OCI-LY7 (cell line): Measurements from ENCODE around the gene ZNF699. TPM values are rescaled to one million over a fixed set of nuclear protein-coding genes. Genes with fewer than 3 reads are reported as not detected.

Experiments used
- Bru-seq: library from RNA; stranded (reverse); fragments of 400-500 nt; gene quantifications from one replicate; lab custom pipeline; 2021; lab: Mats Ljungman, UMichigan
- BruChase-seq, 2 experiments: library from RNA; stranded (reverse); fragments of 400-500 nt; gene quantifications; one replicate each; lab custom pipeline; 2021; lab: Mats Ljungman, UMichigan
- BruUV-seq: library from RNA; stranded (reverse); fragments of 400-500 nt; replicated peaks from 2 replicates; lab custom pipeline; 2021; lab: Mats Ljungman, UMichigan
- CTCF ChIA-PET: fragments of 300-600 bp; sonication (Branson Sonifier 250); formaldehyde crosslinking; loops from one replicate; lab custom pipeline; 2022; ENCODE audit warnings: antibody characterized with exemption; ENCODE audit not compliant: unreplicated experiment; lab: Charles Lee
- POLR2A ChIA-PET: fragments of 300-600 bp; sonication (Branson Sonifier 250); formaldehyde crosslinking; loops from one replicate; lab custom pipeline; 2022; ENCODE audit warnings: antibody characterized with exemption; lab: Charles Lee
- DNase-seq: peaks from one replicate; pipeline ENCODE4 v3.0.0-alpha.2; 2015; ENCODE audit warnings: low spot score
- H2AFZ ChIP-seq: fragments of 200-600 bp; sonication (generic), shearing (Covaris generic); 2 replicates; pipeline ENCODE4 v1.6.1; 2014; ENCODE audit warnings: mild to moderate bottlenecking, antibody characterized with exemption, low read length, moderate library complexity
- H3K27ac ChIP-seq: fragments of 200-600 bp; sonication (generic); 2 replicates; pipeline ENCODE4 v1.5.1; 2014; ENCODE audit warnings: mixed run types, low read depth, mild to moderate bottlenecking, moderate library complexity, low read length, inconsistent platforms; ENCODE audit not compliant: poor library complexity, severe bottlenecking
- H3K36me3 ChIP-seq: fragments of 200-600 bp; sonication (generic); 2 replicates; pipeline ENCODE4 v1.6.1; 2014; ENCODE audit warnings: mild to moderate bottlenecking, antibody characterized with exemption, low read length, moderate library complexity, mixed read lengths; ENCODE audit not compliant: insufficient read depth
- H3K4me1 ChIP-seq: fragments of 200-600 bp; sonication (generic); 2 replicates; pipeline ENCODE4 v1.5.1; 2014; ENCODE audit warnings: mild to moderate bottlenecking, low read length; ENCODE audit not compliant: insufficient read depth, poor library complexity, severe bottlenecking
- H3K4me2 ChIP-seq: fragments of 200-600 bp; sonication (generic); 2 replicates; pipeline ENCODE4 v1.6.1; 2014; ENCODE audit warnings: mild to moderate bottlenecking, low read length
- H3K4me3 ChIP-seq: fragments of 200-600 bp; sonication (generic); 2 replicates; pipeline ENCODE4 v1.5.1; 2014; ENCODE audit warnings: mild to moderate bottlenecking, low read depth, low read length; ENCODE audit not compliant: poor library complexity, severe bottlenecking
- H3K79me2 ChIP-seq: fragments of 200-600 bp; sonication (generic); 2 replicates; pipeline ENCODE4 v1.6.1; 2016; ENCODE audit warnings: low read depth, mild to moderate bottlenecking, low read length, moderate library complexity, mixed read lengths; ENCODE audit not compliant: insufficient read depth
- H3K9me2 ChIP-seq: fragments of 200-600 bp; sonication (generic); 2 replicates; pipeline ENCODE4 v1.6.1; 2016; ENCODE audit warnings: mild to moderate bottlenecking, low read length, mixed read lengths; ENCODE audit not compliant: insufficient read depth
- H3K9me3 ChIP-seq: fragments of 200-600 bp; sonication (generic); 2 replicates; pipeline ENCODE4 v1.6.1; 2014; ENCODE audit warnings: mild to moderate bottlenecking, mixed run types, low read length, mixed read lengths
- H4K20me1 ChIP-seq: fragments of 200-600 bp; sonication (generic); 2 replicates; pipeline ENCODE4 v1.6.1; 2014; ENCODE audit warnings: mild to moderate bottlenecking, antibody characterized with exemption, low read length, moderate library complexity, mixed read lengths; ENCODE audit not compliant: insufficient read depth
- EZH2phosphoT487 ChIP-seq: fragments of 200-600 bp; sonication (generic); IDR thresholded peaks from 2 replicates; pipeline ENCODE4 v1.6.1; 2018; ENCODE audit warnings: low read depth, borderline replicate concordance, mild to moderate bottlenecking, mixed run types, antibody characterized with exemption, low read length, moderate library complexity, mixed read lengths
- intact Hi-C: fragments of 100-400 bp; cut with micrococcal nuclease; formaldehyde crosslinking; loops from one replicate; pipeline ENCODE4 v1.10.0; 2022; ENCODE audit not compliant: unreplicated experiment
- long read RNA-seq: library from polyadenylated mRNA; stranded (forward); transcript quantifications from one replicate; pipeline ENCODE4 v2.0.0, GENCODE V29; 2022
- total RNA-seq, 2 experiments: library from RNA; depleted of rRNA in 1 of 2; stranded (reverse); fragments of >200 nt in 1 of 2; shearing (Covaris generic) in 1 of 2; gene quantifications; 2 replicates each; pipeline ENCODE4 v1.2.3, GENCODE V29; 2014 to 2022
- TF ChIP-seq, protein P1 (sequence below): fragments of 200-600 bp; sonication (generic); conservative IDR thresholded peaks from 2 replicates; pipeline ENCODE4 v1.5.1; 2014; ENCODE audit warnings: mild to moderate bottlenecking, antibody characterized with exemption, low read length, moderate library complexity, mixed read lengths

The ZNF699 gene
- total RNA-seq (2014; rRNA removed; shearing (Covaris generic)) (8.2 and 9.7 TPM in 2 replicates), total RNA-seq (2022) (7.8 and 9.0 TPM in 2 replicates), Bru-seq, nascent RNA (percentile 55 among the genes with signal in this experiment), BruChase-seq, experiment 1, labeled RNA remaining after a 6-hour chase (percentile 45 among the genes with signal in this experiment), BruChase-seq, experiment 2, labeled RNA remaining after a 2-hour chase (percentile 54 among the genes with signal in this experiment)
- long read RNA-seq, partial matches to known transcripts: 1 of 1 reads
- long read RNA-seq, other reads (novel, unspliced or antisense): 0 of 1 reads

- Histone ChIP-seq H3K36me3 (peaks cover 5% of the 10 kb centered on the region), H3K79me2 (peaks cover 9% of the 10 kb centered on the region; the same call in 1 of the 2 replicates), H3K4me2 (peak within 1 kb of the TSS; percentile 68), H3K9me3 (peaks cover 6% of the 10 kb centered on the region; the same call in 1 of the 2 replicates), H3K9me2 (no peaks in the 10 kb centered on the region), H4K20me1 (no peaks in the 10 kb centered on the region), H3K4me1 (peaks cover 12% of the 10 kb centered on the region), H3K4me3 (peak within 1 kb of the TSS; percentile 80), H3K27ac (peak within 1 kb of the TSS; percentile 69), H2AFZ (peak within 1 kb of the TSS; percentile 97)
- DNase-seq: peak; percentile 99
- POLR2A ChIA-PET: no interaction called here
- BruUV-seq: TSS peak; percentile 75
- intact Hi-C loops: loop anchor here (1.0 to 10.0 kb wide), 2 partner anchors 14 to 175 kb away; no protein-coding TSS in a partner anchor
- TF ChIP-seq EZH2phosphoT487: no peak
- TF ChIP-seq, protein P1, sequence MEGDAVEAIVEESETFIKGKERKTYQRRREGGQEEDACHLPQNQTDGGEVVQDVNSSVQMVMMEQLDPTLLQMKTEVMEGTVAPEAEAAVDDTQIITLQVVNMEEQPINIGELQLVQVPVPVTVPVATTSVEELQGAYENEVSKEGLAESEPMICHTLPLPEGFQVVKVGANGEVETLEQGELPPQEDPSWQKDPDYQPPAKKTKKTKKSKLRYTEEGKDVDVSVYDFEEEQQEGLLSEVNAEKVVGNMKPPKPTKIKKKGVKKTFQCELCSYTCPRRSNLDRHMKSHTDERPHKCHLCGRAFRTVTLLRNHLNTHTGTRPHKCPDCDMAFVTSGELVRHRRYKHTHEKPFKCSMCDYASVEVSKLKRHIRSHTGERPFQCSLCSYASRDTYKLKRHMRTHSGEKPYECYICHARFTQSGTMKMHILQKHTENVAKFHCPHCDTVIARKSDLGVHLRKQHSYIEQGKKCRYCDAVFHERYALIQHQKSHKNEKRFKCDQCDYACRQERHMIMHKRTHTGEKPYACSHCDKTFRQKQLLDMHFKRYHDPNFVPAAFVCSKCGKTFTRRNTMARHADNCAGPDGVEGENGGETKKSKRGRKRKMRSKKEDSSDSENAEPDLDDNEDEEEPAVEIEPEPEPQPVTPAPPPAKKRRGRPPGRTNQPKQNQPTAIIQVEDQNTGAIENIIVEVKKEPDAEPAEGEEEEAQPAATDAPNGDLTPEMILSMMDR: no peak
- CTCF ChIA-PET: interaction anchor here (0.6 kb wide), 1 partner anchor 494 kb away, joined by 3 read pairs; no protein-coding TSS in a partner anchor
Observed at GRCh38 chr19:9309139-9309973, at the start of gene ZNF699. Gene ZNF699 (minus strand): TSS chr19:9309838. CDS start chr19:9305119, 4,719 bp downstream.

DNA sequence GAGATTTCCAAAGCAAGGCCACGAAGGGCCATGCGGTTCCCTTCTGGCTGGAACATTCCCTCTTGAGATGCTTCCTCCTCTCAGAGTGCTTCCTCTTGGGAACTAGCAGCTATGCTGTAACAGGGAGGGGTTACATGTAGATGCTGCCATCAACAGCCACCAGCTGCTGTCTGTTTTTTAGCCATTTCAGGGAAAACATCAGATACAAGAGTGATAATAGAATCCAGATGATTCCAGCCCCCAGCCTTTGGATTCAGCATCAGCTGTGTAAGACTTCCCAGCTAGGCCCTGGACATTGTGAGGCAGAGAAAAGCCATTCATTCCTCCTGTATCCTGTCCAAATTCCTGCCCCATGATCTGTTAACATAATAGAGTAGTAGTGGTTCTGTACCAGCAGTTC is 45.0 kb upstream of the ZNF699 start:
- TF ChIP-seq, protein P1: no peak
- TF ChIP-seq EZH2phosphoT487: no peak
- Histone ChIP-seq H3K36me3 (no peaks in the 10 kb centered on the region), H3K4me3 (no peak overlapping the region), H3K4me2 (no peak overlapping the region), H3K9me2 (no peaks in the 10 kb centered on the region), H3K27ac (no peak overlapping the region), H3K79me2 (no peaks in the 10 kb centered on the region), H3K4me1 (no peaks in the 10 kb centered on the region), H2AFZ (no peak overlapping the region), H4K20me1 (no peaks in the 10 kb centered on the region), H3K9me3 (0 out of 2 replicates have a peak, but pooled peaks cover 1% of the 10 kb centered on the region)
- ChIA-PET POLR2A (no interaction called here), CTCF (no interaction called here)
- BruUV-seq: no TSS peak
- DNase-seq: no peak
- intact Hi-C loops: no loop called here
